ENCODE measurements around the gene PSMC3IP.
A peak's percentile ranks its signal among the peaks of the same experiment; 100 is the strongest.
"Not testable (repeated sequence)": the region's sequence is repeated elsewhere in the genome, so short reads cannot be mapped to it uniquely, and the experiment has no call there.

PSMC3IP gene, protein sequence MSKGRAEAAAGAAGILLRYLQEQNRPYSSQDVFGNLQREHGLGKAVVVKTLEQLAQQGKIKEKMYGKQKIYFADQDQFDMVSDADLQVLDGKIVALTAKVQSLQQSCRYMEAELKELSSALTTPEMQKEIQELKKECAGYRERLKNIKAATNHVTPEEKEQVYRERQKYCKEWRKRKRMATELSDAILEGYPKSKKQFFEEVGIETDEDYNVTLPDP

DNA sequence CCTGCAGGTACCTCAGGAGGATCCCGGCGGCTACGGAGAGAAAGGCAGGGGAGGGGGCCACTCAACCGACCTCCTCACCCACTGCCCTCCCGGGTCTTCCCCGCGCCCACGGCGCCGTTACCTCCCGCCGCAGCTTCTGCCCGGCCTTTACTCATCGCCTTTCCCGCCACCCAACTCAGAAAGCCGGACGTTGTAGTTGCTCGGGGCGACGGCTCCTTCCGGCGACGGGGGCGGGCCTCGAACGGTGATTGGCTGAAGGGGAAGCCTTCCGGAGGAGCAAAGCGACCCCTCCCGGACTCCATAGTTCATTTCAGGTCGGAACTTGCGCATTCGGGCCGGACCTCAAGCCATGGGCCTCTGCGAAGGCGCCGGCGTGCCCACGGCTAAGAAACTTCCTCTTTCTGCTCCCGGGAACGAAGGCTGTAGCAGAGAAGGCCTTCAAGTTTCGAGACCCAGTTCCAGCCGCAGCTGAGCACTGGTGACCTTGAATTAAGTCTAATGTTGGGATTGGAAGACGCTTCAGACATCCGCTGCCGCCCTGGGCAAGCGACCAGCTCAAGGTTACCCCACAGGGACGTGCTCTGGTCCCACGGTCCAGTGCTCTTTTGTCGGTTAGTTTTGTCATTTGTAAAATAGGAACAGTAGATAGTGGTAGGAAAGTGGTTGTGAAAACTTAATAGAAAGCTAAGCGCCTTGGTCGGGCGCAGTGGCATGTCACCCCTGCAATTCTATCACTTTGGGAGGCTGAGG is at the start of gene PSMC3IP:
PSMC3IP (minus strand) TSS at position 198 of the 750 bp plus-strand sequence; CDS start at position 155, 43 bp downstream.
- peak; percentile 93 for DNase-seq

- peak; percentile 8 for DNase-seq
These were observed 46.4 kb upstream of the PSMC3IP start for GRCh38 chr17:42623732-42624596.

DNA sequence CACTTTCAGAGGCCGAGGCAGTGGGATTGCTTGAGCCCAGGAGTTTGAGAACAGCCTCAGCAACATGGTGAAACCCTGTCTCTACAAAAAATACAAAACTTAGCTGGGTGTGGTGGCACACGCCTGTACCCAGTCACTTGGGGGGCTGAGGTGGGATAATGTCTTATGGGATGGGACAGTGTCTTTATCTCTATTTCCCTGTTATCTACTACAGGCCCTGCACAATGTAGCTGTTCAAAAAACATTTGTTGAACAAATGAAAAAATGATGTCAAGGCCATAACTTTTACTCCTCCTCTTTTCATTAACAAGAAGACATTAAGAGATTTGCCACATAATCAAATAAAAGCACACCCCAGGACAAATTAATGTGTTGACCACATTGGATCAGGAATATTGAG is 45.7 kb upstream of the PSMC3IP start:
- DNase-seq = no peak

DNA sequence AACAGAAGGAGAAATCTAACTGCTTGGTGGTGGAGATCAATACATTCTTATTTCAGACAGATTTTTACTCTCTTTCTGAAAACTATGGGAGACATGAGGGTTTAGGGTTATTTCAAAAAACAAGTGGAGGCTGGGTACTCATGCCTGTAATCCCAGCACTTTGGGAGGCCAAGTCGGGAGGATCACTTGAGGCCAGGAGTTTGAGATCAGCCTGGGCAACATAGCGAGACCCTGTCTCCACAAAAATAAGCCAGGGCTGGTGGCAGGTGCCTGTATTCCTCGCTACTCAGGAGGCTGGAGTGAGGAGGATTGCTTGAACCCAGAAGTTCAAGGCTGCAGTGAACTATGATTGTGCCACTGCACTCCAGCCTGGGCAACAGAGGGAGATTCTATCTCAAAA is 44.5 kb upstream of the PSMC3IP start:
- not testable (repeated sequence) for DNase-seq

DNA sequence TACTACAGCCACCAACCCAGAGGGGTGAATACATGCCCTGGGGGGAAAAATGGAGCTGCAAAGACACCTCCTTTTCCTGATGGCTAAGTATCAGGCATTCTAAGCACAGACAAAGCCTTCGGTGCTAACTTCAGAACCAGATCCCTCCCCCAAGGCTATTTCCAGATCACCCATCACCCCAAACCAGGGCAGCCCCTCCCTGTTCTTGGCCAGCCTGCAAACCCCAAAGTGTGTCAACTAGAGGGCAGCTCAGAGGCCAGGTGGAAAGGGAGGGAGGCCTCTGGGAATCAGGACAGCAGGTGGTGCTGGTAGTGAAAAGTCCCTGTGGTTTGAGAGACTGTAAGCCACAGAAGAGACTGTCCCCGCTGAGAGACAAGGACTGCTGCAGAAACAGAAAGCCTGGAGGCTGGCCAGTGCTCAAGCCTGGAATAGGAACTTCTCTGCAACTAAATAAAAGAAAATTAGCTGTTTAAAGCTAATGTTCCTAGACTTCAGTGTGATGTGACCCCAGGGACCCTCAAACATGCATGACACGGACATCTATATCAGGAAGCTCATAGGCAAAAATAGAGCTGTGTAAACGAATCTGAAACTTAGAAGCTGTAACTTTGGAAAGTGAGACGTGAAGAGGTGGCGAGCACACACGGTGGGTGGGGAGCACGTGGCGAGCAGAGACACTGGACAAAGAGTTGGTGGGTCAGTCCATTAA is 41.1 kb upstream of the PSMC3IP start:
- peak; percentile 78 for DNase-seq

DNA sequence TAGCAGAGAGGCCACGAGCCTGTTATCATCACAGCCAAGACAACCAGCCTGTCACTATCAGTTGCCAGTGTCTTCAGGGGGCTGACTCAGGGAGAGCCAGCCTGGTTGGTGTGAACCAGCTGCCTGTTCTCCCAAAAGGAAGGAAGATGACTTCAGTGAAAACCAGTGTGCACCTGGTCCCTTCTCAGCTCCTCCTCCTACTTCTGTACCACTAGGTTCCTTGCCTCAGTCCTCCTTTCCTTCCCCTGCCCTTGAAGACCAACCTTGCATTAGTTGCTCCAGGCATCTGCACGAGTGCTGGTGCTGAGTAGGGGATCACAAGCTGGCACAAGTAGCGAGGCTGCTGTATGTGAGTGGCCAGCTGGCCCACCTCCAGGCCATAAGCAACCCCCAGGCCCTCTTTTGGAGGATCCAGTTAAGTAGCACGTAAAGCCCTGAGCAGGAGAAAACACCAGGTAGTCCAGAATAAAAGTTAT is 40.5 kb upstream of the PSMC3IP start:
- DNase-seq = no peak

- DNase-seq = no peak
These were observed 36.3 kb upstream of the PSMC3IP start for GRCh38 chr17:42613699-42614295.

GRCh38 chr17:42612013-42612412 is 34.5 kb upstream of the PSMC3IP start:
- DNase-seq = no peak

GRCh38 chr17:42609814-42610801 is 32.6 kb upstream of the PSMC3IP start:
- DNase-seq = peak; percentile 73

DNA sequence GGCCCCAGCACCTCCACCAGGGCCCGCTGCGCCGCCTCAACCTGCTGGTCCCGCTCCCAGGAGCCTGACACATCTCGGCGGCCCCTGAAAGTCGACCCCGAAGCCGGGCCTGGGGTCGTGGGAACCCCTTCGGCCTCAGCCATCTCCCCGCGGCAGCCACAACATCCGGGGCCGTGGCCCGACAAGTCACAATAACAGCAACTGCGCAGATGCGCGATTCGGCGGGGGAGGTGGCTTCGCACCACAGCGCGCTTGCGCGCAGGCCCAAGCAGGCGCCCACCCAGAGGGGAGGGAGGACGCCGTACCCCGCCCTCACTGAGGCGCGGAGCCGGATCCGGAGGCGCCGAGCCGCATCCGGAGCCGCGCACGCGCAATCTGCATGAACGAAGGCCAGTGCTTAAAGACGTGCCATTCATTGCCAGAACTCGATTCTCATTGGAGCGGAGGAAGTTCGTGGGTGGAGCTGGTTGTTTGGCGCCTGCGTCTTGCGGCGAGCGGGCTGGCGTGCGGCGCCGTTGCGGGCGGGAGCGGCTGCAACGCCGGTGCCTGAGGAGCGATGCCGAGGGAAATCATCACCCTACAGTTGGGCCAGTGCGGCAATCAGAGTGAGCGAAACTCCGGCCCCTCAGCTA is 31.8 kb upstream of the PSMC3IP start, which contains the start of the genes RETREG3 and TUBG1:
RETREG3 (minus strand) TSS at position 193 of the 632 bp plus-strand sequence; CDS start at position 143, 50 bp downstream.
TUBG1 (plus strand) TSS at position 502 of the 632 bp plus-strand sequence; CDS start at position 557, 55 bp downstream.
- peak; percentile 97 for DNase-seq

DNA sequence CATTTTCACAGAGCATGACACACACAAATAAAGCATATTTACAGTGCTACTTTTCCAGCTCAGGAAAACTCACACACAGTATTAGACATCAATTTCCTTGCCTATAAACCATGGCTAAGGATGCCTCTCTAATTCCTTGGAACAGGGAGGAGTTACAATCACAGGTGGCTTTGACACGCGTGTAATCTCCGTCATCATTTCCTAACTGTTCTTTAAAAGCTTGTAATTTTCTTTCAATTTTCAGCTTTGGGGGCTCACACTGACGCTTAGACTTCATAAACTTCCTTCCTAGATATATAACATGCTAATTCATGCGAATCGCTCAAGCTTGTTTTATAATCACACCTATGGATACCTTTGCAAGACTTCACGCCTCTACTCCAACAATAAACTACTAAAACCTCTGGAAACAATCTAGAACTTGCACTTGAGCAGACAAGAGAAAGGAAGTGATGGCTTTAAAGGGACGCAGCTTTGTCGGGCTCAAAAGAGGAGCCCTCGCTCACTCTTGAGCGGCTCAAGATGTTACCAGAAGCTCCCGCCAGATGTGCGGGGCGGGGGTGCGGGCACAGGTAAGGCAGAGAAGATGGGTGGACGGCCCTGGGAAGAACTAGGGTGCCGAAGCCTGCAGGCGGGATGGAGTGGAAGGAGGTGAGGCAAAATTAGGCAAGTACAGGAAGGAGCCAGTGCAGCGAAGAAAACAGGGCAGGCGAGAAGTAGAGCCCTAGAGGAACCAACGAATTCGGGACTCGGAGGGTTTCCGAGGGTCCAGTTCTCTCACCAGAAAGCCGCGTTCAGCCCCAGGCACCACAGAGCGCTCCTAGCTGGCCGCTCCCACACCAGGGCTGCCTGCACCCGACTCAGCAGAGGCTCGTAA is 31.0 kb upstream of the PSMC3IP start:
- DNase-seq = peak; percentile 16

- DNase-seq = no peak
These were observed 30.2 kb upstream of the PSMC3IP start for GRCh38 chr17:42607769-42608168.

DNA sequence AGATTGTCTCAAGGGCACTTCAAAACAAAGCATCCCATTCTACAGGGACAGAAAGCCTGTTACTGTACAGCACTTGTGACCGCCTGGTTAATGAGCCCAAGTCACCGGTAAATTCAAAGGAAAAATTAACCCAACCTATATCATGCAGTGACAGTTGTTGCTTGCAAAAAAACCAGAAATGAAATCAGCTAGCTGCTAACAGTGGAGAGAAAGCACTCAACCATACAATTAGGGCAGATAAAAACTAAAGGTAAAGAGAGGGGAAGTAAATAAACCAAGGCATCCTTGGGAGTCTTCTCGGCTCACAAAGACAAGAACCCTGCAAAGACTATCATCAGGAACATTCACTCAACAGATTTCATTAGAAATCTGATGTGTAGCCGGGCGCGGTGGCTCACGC is 25.8 kb upstream of the PSMC3IP start:
- DNase-seq = no peak

- no peak for DNase-seq
These were observed 21.4 kb upstream of the PSMC3IP start for GRCh38 chr17:42598905-42599304.

DNA sequence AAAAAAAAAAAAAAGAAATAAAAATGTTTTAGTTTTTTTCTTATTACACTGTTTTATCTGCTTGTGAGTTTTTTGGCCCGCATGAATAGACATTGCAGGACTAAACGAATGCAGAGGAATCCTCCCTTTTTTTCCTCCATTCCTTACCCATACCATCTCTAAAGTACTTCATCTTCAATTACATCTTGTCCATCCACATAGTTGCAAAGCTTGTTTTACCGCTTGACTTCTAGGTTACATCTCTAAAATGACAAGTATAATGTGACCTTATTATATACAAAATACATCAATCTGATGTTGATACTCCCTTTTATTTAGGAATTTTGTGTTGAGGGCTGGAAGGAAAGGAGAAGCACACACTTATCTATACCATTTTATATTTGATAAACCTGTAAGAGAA is 18.9 kb upstream of the PSMC3IP start:
- no peak for DNase-seq

- DNase-seq = no peak
These were observed 13.9 kb upstream of the PSMC3IP start for GRCh38 chr17:42591411-42591810.

- DNase-seq = no peak
These were observed 13.4 kb upstream of the PSMC3IP start for GRCh38 chr17:42590886-42591285.

DNA sequence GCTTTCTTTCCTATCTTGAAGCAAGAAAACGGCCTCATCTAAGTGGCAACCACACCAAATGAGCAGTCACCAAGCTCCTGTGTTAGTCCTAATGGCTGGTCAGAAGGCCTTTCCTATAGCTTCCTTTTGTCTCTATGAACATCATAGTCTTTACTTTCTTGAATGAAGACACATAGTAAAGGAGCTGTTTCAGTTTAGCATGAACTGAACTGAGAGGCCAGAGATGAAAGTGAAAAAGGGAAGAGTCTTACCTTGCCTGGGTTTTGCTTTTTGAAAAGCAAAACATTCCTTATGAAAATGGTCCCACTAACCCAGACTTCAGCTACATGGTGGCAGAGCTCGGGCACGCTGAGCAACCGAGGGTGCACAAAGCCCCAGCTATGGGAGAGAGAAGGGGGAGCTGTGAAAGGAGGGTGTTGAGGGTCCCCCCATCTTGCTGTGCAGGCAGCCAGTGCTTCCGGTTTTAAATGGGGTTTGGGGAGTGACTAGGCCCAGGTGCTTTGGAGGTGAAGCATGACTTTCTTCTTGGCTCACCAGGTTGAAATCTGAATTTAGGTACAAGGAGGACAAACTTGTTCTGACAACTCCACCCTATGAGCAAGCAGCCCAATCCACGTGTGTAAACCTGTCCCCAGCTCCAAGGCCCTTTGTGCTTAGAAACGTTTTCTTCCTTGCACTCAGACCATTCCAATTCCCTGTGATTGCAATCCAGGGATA is 9.1 kb upstream of the PSMC3IP start:
- no peak for DNase-seq

Measured in NCI-H510A treated with DMSO at 0.1 percent for 48 hours (cell line).